Left ventricle myocardium superior (tissue), 1 donor: Measurements from ENCODE around the gene HMGCLL1. TPM values are rescaled to one million over a fixed set of nuclear protein-coding genes. Genes with fewer than 3 reads are reported as not detected.

Experiments
- ATAC-seq: fragments of 200-7000 bp; cut with Tn5 transposase; one replicate; pipeline ENCODE4 v1.9.1; 2020; ENCODE audit warnings: mild to moderate bottlenecking, moderate library complexity
- DNase-seq: peaks from one replicate; pipeline ENCODE4 v3.0.0-alpha.2; 2020
- intact Hi-C: fragments of 100-400 bp; cut with micrococcal nuclease; formaldehyde crosslinking; loops from one replicate; pipeline ENCODE4 v1.11.0; 2022
- total RNA-seq: library from RNA; stranded (reverse); fragmentation: NEBNext Ultra II Directional; extraction: Animal tissue kit (Norgen Biotek cat#: 25700); gene quantifications from one replicate; pipeline ENCODE4 v1.2.1, GENCODE V29; 2021
- donor health status: DM: no; HTN: yes; CAD: no; lungs with severe emphysema.

Gene HMGCLL1
- total RNA-seq, 1 donor from 2014 or later = 1.3 TPM

DNA sequence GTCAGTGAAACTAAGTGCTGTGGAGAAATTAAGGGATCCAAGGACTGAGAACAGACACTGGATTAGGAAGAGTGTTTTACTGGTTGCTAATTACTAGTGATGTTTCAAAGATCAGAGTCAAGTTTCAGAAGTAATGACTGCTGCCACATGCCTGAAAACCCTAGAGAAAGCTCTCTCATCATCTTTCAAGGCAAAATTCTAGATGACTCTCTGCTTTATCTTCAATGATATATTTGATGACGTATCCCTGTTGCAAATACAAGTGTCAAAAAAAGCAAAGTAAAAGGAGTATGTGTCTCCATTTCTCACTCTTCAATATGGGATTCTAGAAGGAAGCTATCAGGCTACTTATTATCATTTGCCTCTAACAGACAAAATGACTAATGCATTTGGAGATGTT is 38.0 kb downstream of the HMGCLL1 start:
- intact Hi-C loops = no loop called here
- ATAC-seq = no peak
- DNase-seq = no peak

GRCh38 chr6:55536391-55536956 is 42.5 kb downstream of the HMGCLL1 start:
- ATAC-seq (no peak), DNase-seq (no peak)
- intact Hi-C loops = no loop called here

DNA sequence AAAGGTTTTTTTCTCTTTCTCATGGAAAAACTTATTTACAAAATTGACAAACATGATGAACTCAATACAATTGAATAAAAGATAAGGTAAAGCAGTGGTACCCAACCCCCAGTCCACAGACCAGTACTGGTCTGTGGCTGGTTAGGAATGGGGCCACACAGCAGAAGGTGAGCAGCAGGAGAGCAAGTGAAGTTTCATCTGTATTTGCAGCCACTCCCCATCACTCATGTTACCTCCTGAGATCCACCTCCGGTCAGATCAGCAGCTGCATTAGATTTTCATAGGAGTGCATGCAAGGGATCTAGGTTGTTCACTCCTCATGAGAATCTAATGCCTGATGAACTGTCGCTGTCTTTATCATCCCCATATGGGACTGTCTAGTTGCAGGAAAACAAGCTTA is 47.5 kb downstream of the HMGCLL1 start:
- DNase-seq (no peak), ATAC-seq (no peak)
- intact Hi-C loops = no loop called here

DNA sequence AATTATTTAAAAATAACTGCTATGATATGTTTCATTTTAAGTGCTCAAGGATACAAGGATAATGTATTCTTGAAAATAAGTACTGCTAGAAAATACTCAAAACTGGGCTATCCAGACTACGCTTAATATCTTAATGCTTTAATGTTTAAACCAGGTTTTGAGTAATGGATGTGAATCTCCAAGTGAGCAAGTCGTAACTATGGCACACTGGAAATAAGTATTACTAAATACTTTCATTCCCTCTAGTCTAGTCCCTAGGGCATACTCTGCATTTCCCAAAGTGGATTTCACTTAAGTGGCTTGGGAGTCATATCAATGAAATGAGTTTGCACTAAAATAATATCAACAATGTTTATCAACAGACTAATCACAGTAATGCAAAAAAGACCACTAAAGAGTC is 48.1 kb downstream of the HMGCLL1 start:
- no peak for ATAC-seq
- intact Hi-C loops = no loop called here
- no peak for DNase-seq

GRCh38 chr6:55528624-55529023 is 50.4 kb downstream of the HMGCLL1 start:
- DNase-seq (no peak), ATAC-seq (no peak)
- intact Hi-C loops = no loop called here

GRCh38 chr6:55524441-55524840 is 54.6 kb downstream of the HMGCLL1 start:
- ATAC-seq (no peak), DNase-seq (no peak)
- intact Hi-C loops = no loop called here

GRCh38 chr6:55518529-55519060 is 60.4 kb downstream of the HMGCLL1 start:
- DNase-seq (no peak), ATAC-seq (no peak)
- intact Hi-C loops = no loop called here

GRCh38 chr6:55516736-55517135 is 62.3 kb downstream of the HMGCLL1 start:
- intact Hi-C loops = no loop called here
- ATAC-seq (no peak), DNase-seq (no peak)

GRCh38 chr6:55512904-55513303 is 66.1 kb downstream of the HMGCLL1 start:
- ATAC-seq = no peak

DNA sequence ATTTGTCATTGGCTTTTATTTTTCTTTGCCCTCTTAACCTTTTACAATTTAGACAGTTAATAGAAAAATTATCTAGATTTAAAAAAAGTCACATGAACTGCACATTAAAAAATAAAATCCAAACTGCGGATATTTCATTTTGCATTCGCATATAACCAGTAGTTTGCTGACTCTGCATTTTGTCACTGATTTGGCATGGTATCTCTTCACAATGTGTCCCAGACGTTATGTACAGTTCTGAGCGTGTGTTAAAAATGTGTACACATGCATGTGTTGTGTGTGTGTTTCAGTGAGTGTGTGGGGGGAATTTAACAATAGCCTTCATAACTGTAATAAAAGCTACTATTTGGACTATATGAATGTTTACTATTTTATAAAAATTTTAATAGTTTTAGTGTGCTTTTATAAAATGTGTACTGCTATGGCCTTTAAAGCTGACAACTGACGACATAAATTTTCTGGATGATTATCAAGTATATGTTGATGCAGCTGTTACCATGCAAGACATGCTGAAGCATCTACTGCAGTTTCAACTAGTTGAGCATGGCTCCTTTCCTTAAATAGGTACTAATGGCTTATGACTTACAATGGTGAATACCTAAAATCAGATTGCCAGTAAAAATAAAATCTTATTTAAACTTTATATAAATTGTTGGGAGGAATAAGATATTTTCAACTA is 67.7 kb downstream of the HMGCLL1 start:
- ATAC-seq (no peak), DNase-seq (no peak)
- intact Hi-C loops = no loop called here

More at GRCh38 chr6:55512904-55513303, 66.1 kb downstream of the HMGCLL1 start:
- no peak for DNase-seq
- intact Hi-C loops = no loop called here

GRCh38 chr6:55499591-55499990 is 79.4 kb downstream of the HMGCLL1 start:
- no peak for DNase-seq
- intact Hi-C loops = no loop called here
- no peak for ATAC-seq

DNA sequence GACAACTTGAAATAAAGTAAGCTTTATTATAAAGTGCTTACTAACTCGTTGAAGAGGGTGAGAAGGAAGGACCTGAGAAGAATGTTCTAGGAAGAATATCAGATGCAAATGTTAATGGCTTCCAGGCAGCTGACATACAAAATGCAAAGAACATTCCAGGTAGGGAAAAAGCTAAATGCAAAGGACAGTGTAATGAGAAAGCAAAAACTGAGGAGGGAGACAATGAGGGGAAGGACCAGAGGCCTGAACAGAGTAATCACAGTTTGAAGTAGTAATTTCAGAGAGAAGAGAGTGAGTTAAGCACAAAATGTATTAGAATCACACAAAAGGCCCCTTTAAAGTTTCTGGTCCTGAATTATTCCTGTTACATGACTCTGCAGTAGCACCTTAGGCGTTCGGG is 81.3 kb downstream of the HMGCLL1 start:
- DNase-seq (no peak), ATAC-seq (no peak)
- intact Hi-C loops = no loop called here

DNA sequence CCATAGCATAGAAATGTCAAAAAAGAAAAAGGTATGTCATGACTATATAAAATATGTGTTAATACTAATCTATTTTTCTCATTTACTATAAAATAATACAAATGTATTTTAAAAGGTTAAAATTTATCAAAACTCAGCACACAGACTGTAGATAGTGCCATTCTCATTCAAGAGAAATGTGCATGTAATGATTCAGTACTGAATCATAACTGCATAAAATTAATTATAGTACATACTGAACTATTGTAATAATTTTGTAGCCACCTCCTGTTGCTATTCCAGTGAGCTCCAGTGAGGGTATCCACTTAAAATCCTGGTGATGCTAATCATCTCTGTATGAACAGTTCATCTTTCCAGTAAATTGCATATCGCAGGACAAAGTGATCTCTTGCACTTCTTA is 82.8 kb downstream of the HMGCLL1 start:
- intact Hi-C loops = no loop called here
- DNase-seq (no peak), ATAC-seq (no peak)

DNA sequence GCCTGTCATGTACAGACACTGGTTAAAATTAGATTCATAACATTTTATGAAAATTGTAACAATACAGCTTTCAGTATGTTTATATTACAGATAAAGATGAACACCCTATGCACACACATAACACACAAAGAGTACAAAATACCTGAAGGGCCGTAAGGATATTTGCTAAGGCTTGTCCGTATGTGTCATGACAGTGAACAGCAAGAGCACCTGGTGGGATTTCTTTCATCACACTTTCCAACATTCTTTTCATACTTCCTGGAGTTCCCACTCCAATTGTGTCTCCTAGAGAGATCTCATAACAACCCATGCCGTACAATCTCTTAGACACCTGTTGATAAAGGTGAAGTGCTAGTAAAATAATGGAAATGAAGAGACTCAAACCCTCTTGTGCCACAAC is 83.7 kb downstream of the HMGCLL1 start:
- DNase-seq (no peak), ATAC-seq (no peak)
- intact Hi-C loops = no loop called here

GRCh38 chr6:55494411-55494810 is 84.6 kb downstream of the HMGCLL1 start:
- no peak for ATAC-seq

GRCh38 chr6:55492259-55492658 is 86.7 kb downstream of the HMGCLL1 start:
- intact Hi-C loops = no loop called here
- DNase-seq (no peak), ATAC-seq (no peak)

More at GRCh38 chr6:55494411-55494810, 84.6 kb downstream of the HMGCLL1 start:
- intact Hi-C loops = no loop called here
- DNase-seq = no peak

- ATAC-seq (no peak), DNase-seq (no peak)
- intact Hi-C loops = no loop called here
Observed at GRCh38 chr6:55490871-55491270, 88.1 kb downstream of the HMGCLL1 start.

DNA sequence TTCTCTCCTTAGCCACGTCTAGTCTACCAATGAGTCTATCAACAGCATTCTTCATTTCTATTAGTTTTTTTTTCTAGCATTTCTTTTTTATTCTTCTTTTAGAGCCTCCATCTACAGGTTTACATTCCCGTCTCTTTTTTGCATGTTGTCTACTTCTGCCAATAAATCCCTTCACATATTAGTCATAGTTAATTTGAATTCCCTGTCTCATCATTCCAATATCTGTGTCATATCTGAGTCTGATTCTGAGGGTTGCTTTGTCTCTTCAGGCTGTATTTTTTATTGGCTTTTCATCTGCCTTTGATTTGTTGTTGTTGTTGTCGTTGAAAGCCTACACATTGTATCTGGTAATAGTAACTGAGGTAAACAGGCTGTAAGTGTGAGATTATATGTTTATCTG is 104.6 kb downstream of the HMGCLL1 start:
- intact Hi-C loops = no loop called here
- no peak for ATAC-seq

GRCh38 chr6:55473722-55474121 is 105.3 kb downstream of the HMGCLL1 start:
- intact Hi-C loops = no loop called here
- no peak for DNase-seq
- ATAC-seq = no peak

More for the DNA sequence above, 104.6 kb downstream of the HMGCLL1 start:
- no peak for DNase-seq

DNA sequence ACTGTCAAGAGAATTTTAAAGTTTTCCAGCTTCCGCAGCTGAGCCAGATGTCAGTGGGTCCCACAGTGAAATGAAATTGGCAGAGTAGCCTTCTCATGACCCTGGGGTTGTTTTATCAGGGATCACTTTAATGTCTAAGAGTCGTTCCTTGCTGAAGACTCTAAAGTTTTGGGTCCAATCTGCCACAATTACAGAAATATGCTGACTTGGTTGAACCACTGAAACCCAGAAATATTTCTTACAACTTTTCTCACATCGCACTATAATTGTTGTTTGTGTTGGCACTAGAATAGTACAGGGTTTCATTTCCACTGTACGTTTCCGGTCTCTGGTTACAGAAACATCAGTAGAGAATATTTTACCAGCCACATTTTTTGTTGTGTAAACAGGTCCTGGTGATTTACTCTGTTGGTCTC is 109.0 kb downstream of the HMGCLL1 start:
- ATAC-seq (peak; percentile 80), DNase-seq (no peak)
- intact Hi-C loops = no loop called here

DNA sequence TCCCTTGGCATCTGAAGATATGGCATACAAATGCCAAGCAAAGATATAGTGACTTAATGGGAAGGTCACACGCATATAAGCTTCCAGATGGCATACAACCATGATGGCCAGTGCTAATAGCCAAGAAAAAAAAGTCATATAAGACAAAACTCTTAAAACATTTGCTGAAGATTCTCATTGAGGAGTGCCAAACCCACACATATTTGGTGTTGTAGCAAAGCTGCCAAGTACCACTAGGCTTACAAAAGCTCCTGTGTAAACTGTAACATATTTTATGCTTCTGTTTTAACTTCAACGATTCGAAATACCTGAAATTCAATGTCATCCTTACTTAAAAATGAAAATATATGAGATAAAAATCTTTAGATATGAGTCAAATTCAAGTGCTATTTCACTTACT is 123.0 kb downstream of the HMGCLL1 start:
- ATAC-seq (no peak), DNase-seq (no peak)
- intact Hi-C loops = no loop called here
